ENCODE results near the gene DECR2. TPM values are rescaled to one million over a fixed set of nuclear protein-coding genes. Genes with fewer than 3 reads are reported as not detected.

The DECR2 gene
- total RNA-seq, 6 experiments from 2014 or later, result 14.0 to 20.3 (median 16.0) TPM

- Mint-ChIP-seq H3K27me3 (ENCODE audit: insufficient read depth) (no peaks in the 10 kb centered on the region), H3K4me1 (ENCODE audit: low read depth) (peaks cover 38% of the 10 kb centered on the region), H3K4me3 (peak overlapping the region; percentile 87), H3K36me3 (ENCODE audit: low read depth) (no peaks in the 10 kb centered on the region), H3K9me3 (no peaks in the 10 kb centered on the region), H3K27ac (peak overlapping the region; percentile 13)
- no peak for DNase-seq
- TF ChIP-seq CTCF (IDR thresholded peaks at IDR 0.05), result no peak
These were observed 25.2 kb downstream of the DECR2 start for GRCh38 chr16:426906-427249.

- peak overlapping the region; percentile 13 for H3K27ac Mint-ChIP-seq
- peak overlapping the region; percentile 87 for H3K4me3 Mint-ChIP-seq
- H3K4me1 Mint-ChIP-seq (ENCODE audit: low read depth), result peaks cover 38% of the 10 kb centered on the region
- no peak for DNase-seq
- H3K9me3 Mint-ChIP-seq, result no peaks in the 10 kb centered on the region
- H3K36me3 Mint-ChIP-seq (ENCODE audit: low read depth), result no peaks in the 10 kb centered on the region
- no peak for TF ChIP-seq CTCF (IDR thresholded peaks at IDR 0.05)
- no peaks in the 10 kb centered on the region for H3K27me3 Mint-ChIP-seq (ENCODE audit: insufficient read depth)
These were observed 25.6 kb downstream of the DECR2 start for GRCh38 chr16:427250-427649.

- Mint-ChIP-seq H3K9me3 (no peaks in the 10 kb centered on the region), H3K4me1 (ENCODE audit: low read depth) (peaks cover 31% of the 10 kb centered on the region), H3K27me3 (ENCODE audit: insufficient read depth) (no peaks in the 10 kb centered on the region), H3K4me3 (no peak overlapping the region), H3K36me3 (ENCODE audit: low read depth) (peaks cover 5% of the 10 kb centered on the region), H3K27ac (no peak overlapping the region)
- no peak for TF ChIP-seq CTCF (IDR thresholded peaks at IDR 0.05)
- DNase-seq, result no peak
These were observed 29.2 kb downstream of the DECR2 start for GRCh38 chr16:430904-431303.

GRCh38 chr16:440627-441026, 38.9 kb downstream of the DECR2 start:
- no peak overlapping the region for H3K27ac Mint-ChIP-seq
- H3K27me3 Mint-ChIP-seq (ENCODE audit: insufficient read depth), result no peaks in the 10 kb centered on the region
- H3K4me3 Mint-ChIP-seq, result no peak overlapping the region
- H3K36me3 Mint-ChIP-seq (ENCODE audit: low read depth), result peaks cover 5% of the 10 kb centered on the region
- H3K9me3 Mint-ChIP-seq, result no peaks in the 10 kb centered on the region
- TF ChIP-seq CTCF (IDR thresholded peaks at IDR 0.05), result no peak
- DNase-seq, result no peak
- H3K4me1 Mint-ChIP-seq (ENCODE audit: low read depth), result peaks cover 13% of the 10 kb centered on the region

- TF ChIP-seq CTCF (IDR thresholded peaks at IDR 0.05), result no peak
- peaks cover 5% of the 10 kb centered on the region for H3K36me3 Mint-ChIP-seq (ENCODE audit: low read depth)
- H3K9me3 Mint-ChIP-seq, result no peaks in the 10 kb centered on the region
These were observed 39.8 kb downstream of the DECR2 start for GRCh38 chr16:441447-441846.

GRCh38 chr16:442976-443375, 41.3 kb downstream of the DECR2 start:
- no peak overlapping the region for H3K4me3 Mint-ChIP-seq
- H3K36me3 Mint-ChIP-seq (ENCODE audit: low read depth), result peaks cover 5% of the 10 kb centered on the region
- no peak for DNase-seq
- no peaks in the 10 kb centered on the region for H3K9me3 Mint-ChIP-seq
- TF ChIP-seq CTCF (IDR thresholded peaks at IDR 0.05), result no peak
- peaks cover 9% of the 10 kb centered on the region for H3K4me1 Mint-ChIP-seq (ENCODE audit: low read depth)
- H3K27ac Mint-ChIP-seq, result no peak overlapping the region
- no peaks in the 10 kb centered on the region for H3K27me3 Mint-ChIP-seq (ENCODE audit: insufficient read depth)

More at GRCh38 chr16:441447-441846, 39.8 kb downstream of the DECR2 start:
- H3K27me3 Mint-ChIP-seq (ENCODE audit: insufficient read depth), result no peaks in the 10 kb centered on the region
- no peak overlapping the region for H3K27ac Mint-ChIP-seq
- H3K4me1 Mint-ChIP-seq (ENCODE audit: low read depth), result peaks cover 9% of the 10 kb centered on the region
- no peak overlapping the region for H3K4me3 Mint-ChIP-seq
- no peak for DNase-seq
